Immature natural killer cell (primary cell): ENCODE data around the gene CAMKK1. TPM values are rescaled to one million over a fixed set of nuclear protein-coding genes. Genes with fewer than 3 reads are reported as not detected.

Source experiments
- DNase-seq, 3 donors: peaks; one replicate each; pipeline ENCODE4 v3.0.0; 2022; ENCODE audit warnings: mixed read lengths in 1 of 3
- H3K27ac Mint-ChIP-seq, 6 donors: one replicate each; pipeline ENCODE4 v1.8.0; 2020; ENCODE audit warnings: mixed read lengths in 6 of 6, mild to moderate bottlenecking in 5 of 6, inconsistent platforms in 4 of 6, moderate library complexity in 3 of 6
- H3K27me3 Mint-ChIP-seq, 3 donors: one replicate each; pipeline ENCODE4 v1.8.0; 2020 to 2021; ENCODE audit warnings: low read depth in 3 of 3, mild to moderate bottlenecking in 3 of 3, mixed read lengths in 3 of 3, moderate library complexity in 3 of 3, inconsistent platforms in 1 of 3
- H3K36me3 Mint-ChIP-seq, 3 donors: one replicate each; pipeline ENCODE4 v1.8.0; 2020; ENCODE audit warnings: mixed read lengths in 3 of 3, inconsistent platforms in 2 of 3, mild to moderate bottlenecking in 2 of 3
- H3K4me1 Mint-ChIP-seq, 2 donors: one replicate each; pipeline ENCODE4 v1.8.0; 2020; ENCODE audit warnings: inconsistent platforms in 2 of 2, mild to moderate bottlenecking in 2 of 2, mixed read lengths in 2 of 2, moderate library complexity in 1 of 2
- H3K4me3 Mint-ChIP-seq, 5 donors: one replicate each; pipeline ENCODE4 v1.8.0; 2020; ENCODE audit warnings: mild to moderate bottlenecking in 5 of 5, mixed read lengths in 5 of 5, inconsistent platforms in 3 of 5, moderate library complexity in 3 of 5
- H3K9me3 Mint-ChIP-seq, 6 donors: one replicate each; pipeline ENCODE4 v1.8.0; 2020; ENCODE audit warnings: mild to moderate bottlenecking in 6 of 6, mixed read lengths in 6 of 6, inconsistent platforms in 4 of 6, moderate library complexity in 3 of 6
- polyA plus RNA-seq, 3 donors: library from polyadenylated mRNA; unstranded; fragments of 300-500 nt; fragmentation: Illumina TruSeq; gene quantifications; one replicate each; pipeline ENCODE4 v1.2.3, GENCODE V29; 2021

The CAMKK1 gene
- polyA plus RNA-seq, 3 donors from 2014 or later: 0.08 TPM; not detected in 2

- Mint-ChIP-seq H3K9me3 (no peaks in the 10 kb centered on the region), H3K27ac (no peak overlapping the region), H3K36me3 (no peaks in the 10 kb centered on the region), H3K4me1 (no peaks in the 10 kb centered on the region), H3K27me3 (no peaks in the 10 kb centered on the region), H3K4me3 (no peak overlapping the region)
- DNase-seq: no peak
Observed at GRCh38 chr17:3900646-3901045, 7.8 kb upstream of the CAMKK1 start.

- DNase-seq: no peak
- Mint-ChIP-seq H3K27me3 (peaks cover 0 to 1% (median 0%) of the 10 kb centered on the region in 3 donors), H3K4me1 (peaks cover 9 to 10% of the 10 kb centered on the region in 2 donors), H3K4me3 (no peak overlapping the region), H3K27ac (no peak overlapping the region), H3K36me3 (no peaks in the 10 kb centered on the region), H3K9me3 (no peaks in the 10 kb centered on the region)
Observed at GRCh38 chr17:3897731-3898130, 4.9 kb upstream of the CAMKK1 start.

DNA sequence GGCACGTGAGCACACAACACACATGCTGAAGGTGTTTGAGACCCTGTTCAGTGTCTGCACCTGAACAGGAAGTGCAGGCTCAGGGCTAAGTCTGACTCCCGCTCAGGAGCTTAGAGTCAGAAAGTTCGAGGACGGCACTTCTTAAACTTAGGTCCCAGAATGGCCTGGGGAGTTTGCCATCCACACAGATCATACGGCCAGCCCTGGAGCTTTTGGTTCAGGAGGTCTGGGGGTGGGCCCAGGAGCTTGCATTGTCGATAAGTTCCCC lies 4.0 kb upstream of the CAMKK1 start:
- Mint-ChIP-seq H3K4me1 (peaks cover 10 to 13% of the 10 kb centered on the region in 2 donors), H3K4me3 (no peak overlapping the region), H3K9me3 (no peaks in the 10 kb centered on the region), H3K27me3 (peaks cover 0 to 5% (median 2%) of the 10 kb centered on the region in 3 donors), H3K27ac (no peak overlapping the region), H3K36me3 (no peaks in the 10 kb centered on the region)
- no peak for DNase-seq

DNA sequence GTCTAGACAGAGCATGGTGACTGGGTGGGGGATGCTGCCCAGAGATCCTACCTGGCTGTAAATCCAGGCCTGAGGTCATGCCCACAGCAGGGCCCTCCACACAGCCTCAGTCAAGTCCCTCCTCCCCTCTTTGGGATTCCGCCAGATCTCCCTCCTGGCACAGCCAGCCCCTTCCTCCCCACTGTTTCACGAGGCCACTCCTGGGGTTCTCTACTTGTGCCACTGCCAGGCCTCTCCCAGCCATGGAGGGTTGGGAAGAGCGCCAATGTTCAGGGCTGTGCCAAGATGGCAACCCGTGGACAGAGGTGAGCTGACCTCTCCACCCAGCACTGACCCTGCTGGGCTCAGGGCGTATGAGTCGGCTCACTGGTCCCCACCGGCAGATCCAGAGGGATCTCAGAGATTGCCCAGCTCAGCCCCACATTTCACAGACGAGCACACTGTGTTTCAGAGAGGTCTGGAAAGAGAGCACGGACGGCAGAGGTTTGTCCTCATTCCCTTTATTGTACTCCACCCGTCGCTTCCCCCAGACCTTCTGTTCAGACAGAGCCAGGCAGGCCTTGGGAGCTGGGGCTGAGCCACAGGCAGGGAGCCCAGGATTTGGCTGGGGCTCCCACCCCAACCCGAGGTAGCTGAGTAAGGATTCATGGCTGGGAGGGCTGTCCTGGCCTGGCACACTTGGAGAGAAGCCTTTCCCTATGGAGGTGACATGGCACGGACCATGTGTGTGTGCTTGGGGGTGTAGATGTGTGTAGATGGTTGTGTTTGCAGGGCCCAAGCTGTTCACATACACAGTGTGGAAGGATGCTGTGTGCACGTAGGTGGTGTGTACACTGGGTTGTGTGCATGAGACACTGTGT lies 3.5 kb upstream of the CAMKK1 start:
- Mint-ChIP-seq H3K27ac (no peak overlapping the region), H3K27me3 (peaks cover 0 to 5% (median 5%) of the 10 kb centered on the region in 3 donors), H3K4me1 (peaks cover 15 to 18% of the 10 kb centered on the region in 2 donors), H3K4me3 (no peak overlapping the region), H3K36me3 (no peaks in the 10 kb centered on the region), H3K9me3 (no peaks in the 10 kb centered on the region)
- no peak for DNase-seq

- Mint-ChIP-seq H3K27ac (peak overlapping the region in 1 of 6 donors; percentile 53), H3K27me3 (peaks cover 4 to 7% (median 5%) of the 10 kb centered on the region in 3 donors), H3K36me3 (no peaks in the 10 kb centered on the region), H3K9me3 (no peaks in the 10 kb centered on the region), H3K4me3 (no peak overlapping the region), H3K4me1 (peaks cover 20 to 22% of the 10 kb centered on the region in 2 donors)
- DNase-seq: no peak
Observed at GRCh38 chr17:3895354-3895753, 2.5 kb upstream of the CAMKK1 start.

DNA sequence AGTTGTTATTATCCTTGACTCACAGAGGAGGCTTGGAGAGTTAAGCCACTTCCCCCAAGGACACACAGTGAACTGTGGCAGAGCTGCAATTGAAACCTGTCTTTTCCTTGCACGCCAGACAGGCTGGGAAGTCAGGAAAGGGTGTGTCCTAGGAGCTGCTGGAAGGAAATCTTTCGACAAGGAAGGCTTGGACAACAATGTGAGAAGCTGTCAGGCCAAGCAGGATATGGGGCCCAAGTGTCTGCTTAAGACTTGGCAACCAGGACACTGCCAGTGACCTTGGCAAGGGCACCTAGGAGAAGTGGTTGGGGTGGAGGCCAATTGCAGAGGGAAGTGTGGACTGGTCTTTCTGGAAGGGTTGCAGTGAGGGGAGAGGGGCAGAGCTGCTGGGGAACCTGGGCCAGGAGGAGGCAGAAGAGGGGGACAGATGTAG lies 2.1 kb upstream of the CAMKK1 start:
- Mint-ChIP-seq H3K4me1 (peaks cover 20 to 22% of the 10 kb centered on the region in 2 donors), H3K36me3 (no peaks in the 10 kb centered on the region), H3K9me3 (no peaks in the 10 kb centered on the region), H3K4me3 (no peak overlapping the region), H3K27me3 (peaks cover 4 to 7% (median 5%) of the 10 kb centered on the region in 3 donors), H3K27ac (no peak overlapping the region)
- DNase-seq: no peak

DNA sequence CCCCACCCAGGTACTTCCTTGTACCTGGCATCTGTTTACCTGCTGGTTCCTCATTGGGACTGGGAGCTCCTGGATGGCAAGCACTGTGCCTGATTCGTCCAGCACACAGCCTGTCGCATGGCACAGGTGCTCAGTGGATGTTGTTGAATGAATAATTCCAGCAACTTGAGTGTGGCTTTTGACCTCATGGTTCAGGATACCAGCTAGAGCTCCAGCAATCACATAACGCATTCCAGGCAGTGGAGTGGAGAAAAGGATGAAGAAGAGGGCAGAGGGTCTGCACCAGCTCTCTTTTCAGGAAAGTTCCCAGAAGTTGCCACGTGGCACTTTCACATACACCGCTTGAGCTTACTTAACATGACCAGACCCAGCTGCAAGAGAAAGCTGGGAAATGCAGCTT lies 1.3 kb upstream of the CAMKK1 start:
- H3K9me3 Mint-ChIP-seq: no peaks in the 10 kb centered on the region
- peak overlapping the region; percentile 77 to 84 (median 82) for H3K4me3 Mint-ChIP-seq
- peaks cover 20 to 22% of the 10 kb centered on the region in 2 donors for H3K4me1 Mint-ChIP-seq
- no peak for DNase-seq
- no peaks in the 10 kb centered on the region for H3K36me3 Mint-ChIP-seq
- peaks cover 4 to 7% (median 5%) of the 10 kb centered on the region in 3 donors for H3K27me3 Mint-ChIP-seq
- peak overlapping the region in 2 of 6 donors; percentile 58 to 59 for H3K27ac Mint-ChIP-seq

DNA sequence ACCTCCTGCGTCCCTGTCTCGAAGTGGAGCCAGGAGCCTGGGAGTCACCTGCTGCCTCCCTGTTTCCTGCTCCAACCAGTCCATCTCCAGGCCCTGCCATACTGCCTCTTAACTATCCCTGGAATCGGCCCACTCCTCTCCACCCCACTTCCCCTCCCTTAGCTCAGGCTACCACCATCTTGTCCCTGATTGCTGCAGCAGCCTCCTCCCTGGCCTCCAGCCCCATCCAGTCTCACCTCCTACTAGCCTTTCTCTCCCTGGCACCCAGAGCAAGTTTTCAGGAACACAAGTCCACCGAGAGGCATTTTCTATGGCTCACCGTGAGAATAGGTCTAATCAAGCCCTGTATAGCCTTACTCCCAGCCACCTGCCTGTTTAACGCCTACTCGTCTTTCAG lies 865 bp upstream of the CAMKK1 start:
- H3K27me3 Mint-ChIP-seq: peaks cover 4 to 7% (median 5%) of the 10 kb centered on the region in 3 donors
- H3K4me1 Mint-ChIP-seq: peaks cover 20 to 22% of the 10 kb centered on the region in 2 donors
- H3K4me3 Mint-ChIP-seq: peak overlapping the region; percentile 77 to 84 (median 82)
- H3K9me3 Mint-ChIP-seq: no peaks in the 10 kb centered on the region
- peak overlapping the region; percentile 59 to 88 (median 73) for H3K27ac Mint-ChIP-seq
- no peaks in the 10 kb centered on the region for H3K36me3 Mint-ChIP-seq
- DNase-seq: no peak

DNA sequence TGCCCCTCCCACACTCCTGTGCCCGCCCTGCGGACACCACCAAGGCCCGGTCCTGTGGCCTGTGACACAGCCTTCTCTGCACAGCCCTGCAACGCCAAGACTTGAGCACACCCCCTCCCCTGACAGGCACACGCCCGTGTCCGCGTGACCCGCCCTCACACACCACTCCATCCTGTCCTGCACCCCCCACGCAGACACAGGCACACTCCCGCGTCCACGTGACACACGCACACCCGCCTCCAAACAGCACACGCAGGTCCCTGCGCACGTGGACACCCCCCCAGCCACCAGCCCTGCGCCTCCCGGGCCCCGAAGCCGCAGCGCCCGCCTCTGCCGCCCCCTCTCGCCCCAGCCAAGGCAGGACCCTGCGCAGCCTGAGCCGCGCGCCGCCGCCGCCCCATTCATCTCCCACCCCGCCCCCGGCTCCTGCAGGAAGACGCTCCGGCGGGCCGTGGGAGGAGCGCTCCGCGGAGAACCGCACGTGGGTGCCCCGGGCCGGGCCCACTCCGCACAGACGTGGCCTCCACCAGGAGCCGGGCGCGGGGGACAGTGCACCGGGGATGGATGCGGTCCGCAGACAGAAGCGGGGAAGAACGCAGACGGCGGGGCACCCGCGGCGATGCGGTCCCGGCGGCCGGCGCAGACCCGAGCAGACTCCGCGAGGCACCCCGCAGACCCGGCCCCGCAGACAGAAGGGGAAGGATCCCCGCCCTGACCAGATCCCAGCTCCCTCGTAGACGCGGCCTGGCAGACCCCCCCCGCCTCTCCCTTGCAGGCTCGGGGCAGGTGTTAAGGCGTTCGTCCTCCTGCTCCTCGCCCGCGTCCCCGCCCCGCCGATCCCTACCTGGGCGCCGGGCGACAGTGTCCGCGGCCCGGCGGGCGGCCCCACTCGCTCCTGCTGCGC lies 506 bp downstream of the CAMKK1 start:
- H3K27me3 Mint-ChIP-seq: peaks cover 5 to 7% (median 6%) of the 10 kb centered on the region in 3 donors
- peak overlapping the region; percentile 84 to 89 (median 85) for H3K4me3 Mint-ChIP-seq
- DNase-seq: peak; percentile 80 to 86 (median 81)
- no peaks in the 10 kb centered on the region for H3K36me3 Mint-ChIP-seq
- H3K4me1 Mint-ChIP-seq: peaks cover 20 to 22% of the 10 kb centered on the region in 2 donors
- no peaks in the 10 kb centered on the region for H3K9me3 Mint-ChIP-seq
- peak overlapping the region in 5 of 6 donors; percentile 71 to 82 (median 74) for H3K27ac Mint-ChIP-seq

DNA sequence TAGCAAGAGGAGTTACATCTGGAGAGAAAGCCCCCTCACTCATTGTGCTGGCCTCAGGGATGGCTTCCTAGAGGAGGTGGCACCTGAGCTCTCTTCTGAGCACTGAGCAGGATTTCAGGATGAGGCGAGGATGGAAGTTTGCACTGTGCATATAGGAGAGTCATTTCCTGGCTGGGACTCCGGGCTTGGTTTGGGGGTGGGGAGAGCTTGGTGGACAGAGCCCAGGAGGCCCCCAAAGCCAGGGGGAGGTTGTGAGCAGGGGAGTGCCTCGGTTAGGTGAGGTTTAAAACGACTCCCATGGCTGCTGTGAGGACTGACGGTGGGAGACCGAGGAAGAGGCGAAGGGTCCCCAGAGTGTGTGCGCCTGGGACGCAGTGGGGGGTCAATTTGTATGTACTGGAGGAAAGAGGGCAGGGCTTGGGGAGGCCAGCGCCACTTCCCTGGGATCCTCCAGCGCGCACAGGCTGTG lies 1.2 kb downstream of the CAMKK1 start:
- Mint-ChIP-seq H3K27me3 (peaks cover 5 to 7% (median 6%) of the 10 kb centered on the region in 3 donors), H3K27ac (peak overlapping the region in 5 of 6 donors; percentile 11 to 82 (median 74)), H3K4me1 (peaks cover 24 to 28% of the 10 kb centered on the region in 2 donors), H3K4me3 (peak overlapping the region; percentile 84 to 89 (median 85)), H3K36me3 (no peaks in the 10 kb centered on the region), H3K9me3 (no peaks in the 10 kb centered on the region)
- DNase-seq: no peak

GRCh38 chr17:3890878-3891219 lies 2.0 kb downstream of the CAMKK1 start:
- Mint-ChIP-seq H3K9me3 (no peaks in the 10 kb centered on the region), H3K4me1 (peaks cover 27 to 36% of the 10 kb centered on the region in 2 donors), H3K36me3 (no peaks in the 10 kb centered on the region), H3K27me3 (peaks cover 5 to 8% (median 7%) of the 10 kb centered on the region in 3 donors), H3K27ac (peak overlapping the region in 2 of 6 donors; percentile 39 to 74), H3K4me3 (peak overlapping the region in 4 of 5 donors; percentile 84 to 89 (median 86))
- DNase-seq: no peak

- Mint-ChIP-seq H3K9me3 (no peaks in the 10 kb centered on the region), H3K4me1 (peaks cover 27 to 36% of the 10 kb centered on the region in 2 donors), H3K36me3 (no peaks in the 10 kb centered on the region), H3K27ac (no peak overlapping the region), H3K27me3 (peaks cover 5 to 8% (median 7%) of the 10 kb centered on the region in 3 donors), H3K4me3 (peak overlapping the region in 1 of 5 donors; percentile 28)
- no peak for DNase-seq
Observed at GRCh38 chr17:3890082-3890877, 2.6 kb downstream of the CAMKK1 start.

GRCh38 chr17:3889325-3890012 lies 3.4 kb downstream of the CAMKK1 start:
- peaks cover 27 to 36% of the 10 kb centered on the region in 2 donors for H3K4me1 Mint-ChIP-seq
- no peaks in the 10 kb centered on the region for H3K36me3 Mint-ChIP-seq
- H3K4me3 Mint-ChIP-seq: no peak overlapping the region
- no peak for DNase-seq
- no peak overlapping the region for H3K27ac Mint-ChIP-seq
- H3K9me3 Mint-ChIP-seq: no peaks in the 10 kb centered on the region
- H3K27me3 Mint-ChIP-seq: peaks cover 5 to 8% (median 7%) of the 10 kb centered on the region in 3 donors
